Body of pancreas (tissue), 4 donors: Measurements from ENCODE around the gene ANKRD24.
"Not testable (repeated sequence)": the region's sequence is repeated elsewhere in the genome, so short reads cannot be mapped to it uniquely, and the experiment has no call there.

ENCODE experiments used
- CTCF ChIP-seq, 7 experiments: fragments of 450-650 bp in 4 of 7; fragments of 200-600 bp in 3 of 7; sonication (generic) in 3 of 7; IDR thresholded peaks; one replicate each; pipeline ENCODE4 v1.5.1; 2016 to 2019; ENCODE audit warnings: antibody characterized with exemption in 7 of 7
- POLR2A ChIP-seq, 3 donors: fragments of 450-650 bp; IDR thresholded peaks; one replicate each; pipeline ENCODE4 v1.6.1; 2016; ENCODE audit warnings: antibody characterized with exemption in 3 of 3, mild to moderate bottlenecking in 2 of 3

GRCh38 chr19:4218523-4218922 lies 36.0 kb downstream of the ANKRD24 start:
- not testable (repeated sequence) for TF ChIP-seq POLR2A, CTCF (IDR thresholded peaks at IDR 0.05)
